Chondrocyte (in vitro differentiated cells): Measurements from ENCODE around the gene SCGB2B2. TPM values are rescaled to one million over a fixed set of nuclear protein-coding genes. Genes with fewer than 3 reads are reported as not detected.

ENCODE experiments used
- DNase-seq: peaks from one replicate; pipeline ENCODE4 v3.0.0; 2021; ENCODE audit warnings: mixed read lengths, low spot score
- H3K27ac Mint-ChIP-seq: one replicate; pipeline ENCODE4 v1.8.0; 2021; ENCODE audit warnings: mild to moderate bottlenecking, moderate library complexity, mixed read lengths; ENCODE audit not compliant: unreplicated experiment
- H3K27me3 Mint-ChIP-seq: 2 replicates; pipeline ENCODE4 v1.8.0; 2021; ENCODE audit warnings: low read depth, mixed read lengths
- H3K36me3 Mint-ChIP-seq: 2 replicates; pipeline ENCODE4 v1.8.0; 2021; ENCODE audit warnings: low read depth, mixed read lengths
- H3K4me1 Mint-ChIP-seq: 2 replicates; pipeline ENCODE4 v1.8.0; 2021; ENCODE audit warnings: low read depth, mild to moderate bottlenecking, mixed read lengths
- H3K4me3 Mint-ChIP-seq: one replicate; pipeline ENCODE4 v1.8.0; 2021; ENCODE audit warnings: mild to moderate bottlenecking, moderate library complexity, mixed read lengths; ENCODE audit not compliant: unreplicated experiment
- H3K9me3 Mint-ChIP-seq: 2 replicates; pipeline ENCODE4 v1.8.0; 2021; ENCODE audit warnings: low read depth, mixed read lengths
- CTCF ChIP-seq: fragments of 200-600 bp; sonication (generic); IDR thresholded peaks from 2 replicates; pipeline ENCODE4 v1.5.0; 2021; ENCODE audit warnings: antibody characterized with exemption, mild to moderate bottlenecking, moderate library complexity
- total RNA-seq: library from RNA; stranded (reverse); gene quantifications from 3 replicates; pipeline ENCODE4 v1.2.1, GENCODE V29; 2021

The SCGB2B2 gene
- total RNA-seq, 1 donor from 2014 or later = 0.47 TPM

- H3K4me1 Mint-ChIP-seq = no peaks in the 10 kb centered on the region
- peak; percentile 85 for TF ChIP-seq CTCF
- peaks cover 16% of the 10 kb centered on the region for H3K9me3 Mint-ChIP-seq
- DNase-seq = no peak
- H3K4me3 Mint-ChIP-seq = no peak overlapping the region
- H3K27ac Mint-ChIP-seq = no peak overlapping the region
- peaks cover 13% of the 10 kb centered on the region for H3K27me3 Mint-ChIP-seq
- peaks cover 3% of the 10 kb centered on the region for H3K36me3 Mint-ChIP-seq
Measured at GRCh38 chr19:34712395-34713261, 35.7 kb upstream of the SCGB2B2 start.

GRCh38 chr19:34711890-34712289 lies 34.9 kb upstream of the SCGB2B2 start:
- H3K4me1 Mint-ChIP-seq = no peaks in the 10 kb centered on the region
- no peak overlapping the region for H3K27ac Mint-ChIP-seq
- H3K36me3 Mint-ChIP-seq = peaks cover 3% of the 10 kb centered on the region
- H3K9me3 Mint-ChIP-seq = peaks cover 19% of the 10 kb centered on the region
- H3K27me3 Mint-ChIP-seq = peaks cover 8% of the 10 kb centered on the region
- no peak for TF ChIP-seq CTCF
- DNase-seq = no peak
- H3K4me3 Mint-ChIP-seq = no peak overlapping the region

GRCh38 chr19:34707661-34708060 lies 30.7 kb upstream of the SCGB2B2 start:
- Mint-ChIP-seq H3K36me3 (peaks cover 1% of the 10 kb centered on the region), H3K4me3 (no peak overlapping the region), H3K27me3 (no peaks in the 10 kb centered on the region), H3K9me3 (peaks cover 24% of the 10 kb centered on the region), H3K27ac (no peak overlapping the region), H3K4me1 (no peaks in the 10 kb centered on the region)
- DNase-seq = no peak
- TF ChIP-seq CTCF = no peak

GRCh38 chr19:34692549-34692948 lies 15.6 kb upstream of the SCGB2B2 start:
- no peak overlapping the region for H3K4me3 Mint-ChIP-seq
- DNase-seq = no peak
- H3K9me3 Mint-ChIP-seq = peaks cover 47% of the 10 kb centered on the region

GRCh38 chr19:34690372-34690771 lies 13.4 kb upstream of the SCGB2B2 start:
- no peaks in the 10 kb centered on the region for H3K27me3 Mint-ChIP-seq
- peaks cover 6% of the 10 kb centered on the region for H3K36me3 Mint-ChIP-seq
- no peak overlapping the region for H3K4me3 Mint-ChIP-seq
- H3K4me1 Mint-ChIP-seq = no peaks in the 10 kb centered on the region
- no peak for DNase-seq
- H3K27ac Mint-ChIP-seq = no peak overlapping the region
- H3K9me3 Mint-ChIP-seq = peaks cover 67% of the 10 kb centered on the region
- no peak for TF ChIP-seq CTCF

More at GRCh38 chr19:34692549-34692948, 15.6 kb upstream of the SCGB2B2 start:
- H3K36me3 Mint-ChIP-seq = no peaks in the 10 kb centered on the region
- no peaks in the 10 kb centered on the region for H3K4me1 Mint-ChIP-seq
- no peak overlapping the region for H3K27ac Mint-ChIP-seq
- no peak for TF ChIP-seq CTCF
- H3K27me3 Mint-ChIP-seq = no peaks in the 10 kb centered on the region
